ENCODE data around the gene STRAP. TPM values are rescaled to one million over a fixed set of nuclear protein-coding genes. Genes with fewer than 3 reads are reported as not detected.

The STRAP gene
- total and polyA plus RNA-seq, 2 donors (not counting 3 experiments of a cell fraction or from before 2014, with no cell fraction given), result 76.9 to 138 TPM

GRCh38 chr12:15880721-15881120 is 1.5 kb upstream of the STRAP start:
- Histone ChIP-seq H3K4me1 (ENCODE audit: control insufficient read depth, extremely low read depth, insufficient read depth, low read length) (peaks cover 16% of the 10 kb centered on the region), H3K36me3 (ENCODE audit: control insufficient read depth in 2 of 2, extremely low read depth in 1 of 2, insufficient read depth in 2 of 2, low read length in 2 of 2) (no peaks in the 10 kb centered on the region), H3K9me1 (replicated peaks; ENCODE audit: control insufficient read depth, extremely low read depth, insufficient read depth, low read length) (no peaks in the 10 kb centered on the region), H2AFZ (ENCODE audit: low read depth, low read length) (no peak overlapping the region), H3K4me2 (ENCODE audit: insufficient read depth, low read length) (no peak overlapping the region), H3K79me2 (ENCODE audit: control insufficient read depth, insufficient read depth, low read length) (peaks cover 35% of the 10 kb centered on the region), H3K9me3 (replicated peaks; ENCODE audit: control insufficient read depth, insufficient read depth, low read length) (no peaks in the 10 kb centered on the region), H4K20me1 (replicated peaks; ENCODE audit: control insufficient read depth, extremely low read depth, insufficient read depth, low read length) (peaks cover 3% of the 10 kb centered on the region), H3K27ac (ENCODE audit: insufficient read depth, low read depth, low read length) (no peak overlapping the region), H3K9ac (replicated peaks; ENCODE audit: extremely low read depth, insufficient read depth, low read length) (no peak overlapping the region), H3K27me3 (ENCODE audit: control insufficient read depth in 2 of 2, insufficient read depth in 2 of 2, low read length in 2 of 2) (no peaks in the 10 kb centered on the region), H3K4me3 (replicated peaks in 1 of 3; ENCODE audit: insufficient read depth in 1 of 3, low read depth in 1 of 3, low read length in 3 of 3) (no peak overlapping the region)
- DNase-seq (ENCODE audit: low read depth, low spot score) (no peak), FAIRE-seq (no peak)
- dilution Hi-C loops (cut with MboI; ENCODE audit: extremely low pct_ligation_motif_present, low sequenced_read_pairs), result no loop called here
- ChIA-PET CTCF (no interaction called here), POLR2A (no interaction called here)
- no peak for TF ChIP-seq FOS (IDR thresholded peaks at IDR 0.05; ENCODE audit: borderline replicate concordance, insufficient read depth, low read length)
- TF ChIP-seq POLR2A (IDR thresholded peaks at IDR 0.05; ENCODE audit: low read depth, low read length), result no peak
- TF ChIP-seq, protein P1, sequence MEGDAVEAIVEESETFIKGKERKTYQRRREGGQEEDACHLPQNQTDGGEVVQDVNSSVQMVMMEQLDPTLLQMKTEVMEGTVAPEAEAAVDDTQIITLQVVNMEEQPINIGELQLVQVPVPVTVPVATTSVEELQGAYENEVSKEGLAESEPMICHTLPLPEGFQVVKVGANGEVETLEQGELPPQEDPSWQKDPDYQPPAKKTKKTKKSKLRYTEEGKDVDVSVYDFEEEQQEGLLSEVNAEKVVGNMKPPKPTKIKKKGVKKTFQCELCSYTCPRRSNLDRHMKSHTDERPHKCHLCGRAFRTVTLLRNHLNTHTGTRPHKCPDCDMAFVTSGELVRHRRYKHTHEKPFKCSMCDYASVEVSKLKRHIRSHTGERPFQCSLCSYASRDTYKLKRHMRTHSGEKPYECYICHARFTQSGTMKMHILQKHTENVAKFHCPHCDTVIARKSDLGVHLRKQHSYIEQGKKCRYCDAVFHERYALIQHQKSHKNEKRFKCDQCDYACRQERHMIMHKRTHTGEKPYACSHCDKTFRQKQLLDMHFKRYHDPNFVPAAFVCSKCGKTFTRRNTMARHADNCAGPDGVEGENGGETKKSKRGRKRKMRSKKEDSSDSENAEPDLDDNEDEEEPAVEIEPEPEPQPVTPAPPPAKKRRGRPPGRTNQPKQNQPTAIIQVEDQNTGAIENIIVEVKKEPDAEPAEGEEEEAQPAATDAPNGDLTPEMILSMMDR (IDR thresholded peaks at IDR 0.05; ENCODE audit: extremely low read depth in 1 of 2, insufficient read depth in 1 of 2, low read depth in 1 of 2, low read length in 2 of 2), result no peak
- no peak for TF ChIP-seq POLR2AphosphoS5 (IDR thresholded peaks at IDR 0.05; ENCODE audit: insufficient read depth, low read depth, low read length)
- TF ChIP-seq MYC (IDR thresholded peaks at IDR 0.05; ENCODE audit: low read depth, low read length), result no peak
- TF ChIP-seq EZH2 (IDR thresholded peaks at IDR 0.05; ENCODE audit: borderline replicate concordance, low read depth, low read length, severe bottlenecking), result no peak
- TF ChIP-seq, protein P2, sequence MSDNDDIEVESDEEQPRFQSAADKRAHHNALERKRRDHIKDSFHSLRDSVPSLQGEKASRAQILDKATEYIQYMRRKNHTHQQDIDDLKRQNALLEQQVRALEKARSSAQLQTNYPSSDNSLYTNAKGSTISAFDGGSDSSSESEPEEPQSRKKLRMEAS (IDR thresholded peaks at IDR 0.05; ENCODE audit: insufficient read depth, insufficient read length), result no peak
- no peak for TF ChIP-seq JUN (IDR thresholded peaks at IDR 0.05; ENCODE audit: borderline replicate concordance, insufficient read depth, insufficient read length, low read depth)
- TF ChIP-seq GATA2 (IDR thresholded peaks at IDR 0.05; ENCODE audit: insufficient read depth, insufficient read length, low read depth, low read length), result no peak
- BruUV-seq (replicated peaks), result no TSS peak
- intact Hi-C loops (cut with micrococcal nuclease), result loop anchor here (2.0 to 10.0 kb wide), 4 partner anchors 92 to 1108 kb away; partner anchors contain the start of genes EPS8 and MGST1

Data from endothelial cell of umbilical vein (primary cell).